ENCODE measurements around the gene LSM7.

LSM7 gene

DNA sequence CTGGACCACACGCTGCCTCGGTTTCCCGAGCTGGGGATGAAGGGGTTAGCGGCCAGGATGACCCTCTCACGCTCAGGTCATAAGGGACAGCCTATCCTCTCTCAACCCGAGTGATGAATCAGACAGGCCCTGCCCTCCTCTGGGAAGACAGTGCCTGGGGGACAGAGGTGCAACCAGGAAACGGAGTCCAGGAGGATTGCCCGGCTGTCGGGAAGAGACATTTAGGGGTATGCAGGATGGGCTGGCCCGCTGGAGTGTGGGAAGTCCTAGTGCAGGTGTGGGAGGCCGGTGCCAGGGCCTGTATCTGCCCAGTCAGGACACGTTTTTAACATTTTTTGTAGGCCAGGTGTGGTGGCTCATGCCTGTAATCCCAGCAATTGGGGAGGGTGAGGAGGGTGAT lies 8.3 kb downstream of the LSM7 start:
- no peak for DNase-seq

DNA sequence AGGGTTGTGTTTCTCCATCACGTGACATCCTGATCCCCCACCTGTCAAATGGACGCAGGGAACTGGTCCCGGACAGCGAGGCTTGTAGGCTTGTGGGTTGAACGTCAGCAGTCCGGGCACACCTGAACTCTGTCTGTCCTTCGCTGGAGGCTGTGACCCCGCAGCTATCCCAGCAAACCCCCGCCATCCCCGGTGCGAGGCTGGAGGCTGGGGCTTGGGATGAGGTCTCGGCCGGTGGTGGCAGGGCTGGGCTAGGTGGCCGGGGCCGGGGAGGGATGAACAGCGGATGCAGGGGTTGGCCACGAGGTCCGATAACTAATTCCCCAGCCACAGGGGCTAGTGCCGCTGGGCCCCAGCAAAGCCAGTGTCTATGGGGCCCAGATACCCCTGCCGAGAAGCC lies 8.8 kb downstream of the LSM7 start:
- DNase-seq: no peak

DNA sequence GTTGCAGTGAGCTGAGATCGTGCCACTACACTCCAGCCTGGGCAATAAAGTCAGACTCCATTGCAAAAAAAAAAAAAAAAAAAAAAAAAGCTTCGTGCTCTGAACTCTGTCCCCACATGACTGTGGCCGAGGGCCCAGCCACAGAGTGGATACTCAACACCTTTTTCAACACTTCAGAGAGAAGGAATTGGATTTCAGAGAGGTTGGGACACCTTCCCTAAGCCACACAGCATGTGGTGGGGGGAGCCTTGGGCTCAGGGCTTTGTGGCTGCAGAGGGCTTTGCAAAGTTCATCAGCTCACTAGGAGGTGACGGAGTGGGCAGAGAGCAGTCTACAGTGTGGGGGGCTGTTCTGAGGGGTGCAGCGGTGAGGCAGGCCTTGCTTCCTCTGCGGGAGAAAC lies 9.5 kb downstream of the LSM7 start:
- DNase-seq: no peak

DNA sequence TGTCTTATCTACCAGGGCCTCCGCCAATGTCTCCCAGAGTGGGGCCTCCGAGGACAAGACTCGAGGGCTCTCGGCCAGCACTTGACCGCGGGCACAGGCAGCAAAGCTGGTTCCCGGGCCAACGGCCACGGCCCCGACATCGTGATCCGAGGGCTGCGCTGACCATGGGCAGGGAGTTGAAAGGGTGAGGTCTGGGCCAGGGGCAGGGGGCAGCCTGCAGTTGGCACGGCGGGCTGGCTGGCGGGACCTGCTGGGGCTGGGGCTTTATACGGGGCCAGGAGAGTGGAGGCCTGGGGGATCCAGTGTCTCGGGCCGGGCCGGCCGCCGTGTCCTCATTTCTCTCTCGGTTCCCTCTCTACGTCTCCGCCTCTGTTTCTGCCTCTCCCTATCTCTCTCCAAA lies 10.6 kb downstream of the LSM7 start:
- no peak for DNase-seq

DNA sequence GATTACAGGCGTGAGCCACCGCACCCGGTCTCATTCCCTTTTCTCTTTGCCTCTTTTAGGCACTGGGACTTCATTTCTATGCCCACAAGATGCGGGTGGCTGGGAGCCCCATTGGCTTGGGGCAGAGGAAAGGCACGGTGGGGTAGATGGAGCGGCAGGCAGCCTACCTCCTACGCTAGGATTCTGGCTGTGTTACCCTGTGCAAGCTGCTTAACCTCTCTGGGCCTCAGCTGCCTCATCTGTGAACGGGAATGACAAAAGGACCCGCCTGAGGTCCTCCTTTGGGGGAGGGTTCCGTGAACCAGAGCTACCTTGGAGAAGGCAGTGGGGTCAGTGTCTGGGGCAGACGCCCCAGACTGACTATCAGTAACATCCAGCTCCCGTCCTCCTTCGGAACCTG lies 11.1 kb downstream of the LSM7 start:
- no peak for DNase-seq

DNA sequence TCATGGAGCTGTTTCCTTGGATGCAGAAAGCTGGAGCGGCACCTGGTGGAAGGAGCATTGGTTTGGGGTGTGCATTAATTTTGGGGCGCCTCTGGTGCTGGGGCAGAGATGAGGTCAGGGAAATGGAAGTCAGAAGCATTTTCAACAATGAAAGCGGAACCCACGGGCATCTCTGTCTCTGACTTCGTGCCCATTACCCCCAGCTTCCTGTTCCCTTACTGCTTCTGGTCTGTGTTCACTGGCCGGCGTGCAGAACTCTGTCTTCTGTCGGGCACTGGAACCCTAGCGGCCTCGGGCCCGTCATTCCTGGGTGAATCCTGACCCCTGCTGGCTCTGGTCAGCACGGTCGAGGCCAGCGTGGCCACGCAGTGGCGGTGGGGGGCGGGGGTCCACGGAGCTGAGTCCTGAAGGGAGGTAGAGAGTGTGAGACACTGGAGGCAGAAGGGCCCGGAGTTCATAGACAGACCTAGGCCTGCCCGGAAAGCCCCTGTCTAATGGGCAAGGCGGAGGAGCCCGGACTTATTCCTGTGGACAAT lies 12.5 kb downstream of the LSM7 start:
- peak; percentile 89 for DNase-seq

DNA sequence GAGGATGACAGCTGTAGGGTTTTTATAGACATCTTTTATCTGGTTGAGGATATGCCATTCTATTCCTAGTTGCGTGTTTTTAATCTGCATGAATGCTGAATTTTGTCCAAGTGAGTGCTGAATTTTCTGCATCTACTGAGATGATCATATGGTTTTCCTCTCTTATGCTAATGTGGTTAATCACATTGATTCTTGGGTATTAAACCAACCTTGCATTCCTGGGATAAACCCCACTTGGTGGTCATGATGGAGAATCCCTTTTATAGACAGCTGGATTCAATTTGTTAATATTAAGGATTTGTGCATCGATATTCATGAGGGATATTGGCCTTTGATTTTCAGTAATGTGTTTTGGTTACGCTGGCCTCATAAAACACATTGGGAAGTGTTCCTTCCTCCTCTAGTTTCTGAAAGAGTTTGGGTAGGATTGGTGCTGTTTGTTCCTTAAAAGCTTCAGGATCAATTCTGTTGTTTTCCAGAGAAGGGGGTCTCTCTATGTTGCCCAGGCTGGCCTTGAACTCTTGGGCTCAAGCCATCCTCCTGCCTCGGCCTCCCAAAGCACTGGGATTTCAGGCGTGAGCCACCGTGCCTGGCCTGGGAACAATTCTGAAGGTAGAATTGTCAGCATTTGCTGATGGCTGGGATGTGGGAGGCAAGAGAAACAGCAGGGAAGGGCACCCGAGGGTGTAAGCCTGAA lies 13.1 kb downstream of the LSM7 start:
- DNase-seq: no peak

DNA sequence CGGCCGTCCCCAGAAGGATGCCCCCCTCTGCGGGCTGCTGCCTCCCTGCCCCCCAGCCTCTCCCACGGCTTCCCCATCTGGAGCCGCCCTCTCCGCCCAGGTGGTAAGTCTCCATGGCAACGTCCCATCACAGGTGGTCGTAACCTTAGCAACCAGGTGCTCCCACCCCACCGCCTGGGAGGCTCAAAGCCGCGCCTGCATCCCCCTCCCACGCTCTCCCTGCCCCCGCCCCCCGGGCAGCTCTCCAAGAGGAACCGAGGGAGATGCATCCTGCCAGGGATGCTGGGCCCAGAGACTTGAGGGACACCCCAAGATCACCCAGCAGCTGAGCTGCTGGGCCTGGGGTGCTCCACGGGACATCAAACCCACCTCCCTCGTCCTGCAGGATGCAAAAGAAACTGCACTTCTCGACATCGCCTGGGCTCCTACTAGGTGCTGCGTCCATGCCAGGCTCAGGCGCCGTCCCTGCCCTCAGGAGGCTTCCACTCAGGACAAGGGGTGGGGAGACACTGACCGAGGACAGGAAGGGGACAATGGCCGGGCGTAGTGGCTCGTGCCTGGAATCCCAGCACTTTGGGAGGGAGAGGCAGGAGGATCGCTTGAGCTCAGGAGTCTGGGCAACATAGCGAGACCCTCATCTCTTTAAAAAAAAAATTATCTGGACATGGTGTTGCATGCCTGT lies 15.4 kb downstream of the LSM7 start:
- no peak for DNase-seq

DNA sequence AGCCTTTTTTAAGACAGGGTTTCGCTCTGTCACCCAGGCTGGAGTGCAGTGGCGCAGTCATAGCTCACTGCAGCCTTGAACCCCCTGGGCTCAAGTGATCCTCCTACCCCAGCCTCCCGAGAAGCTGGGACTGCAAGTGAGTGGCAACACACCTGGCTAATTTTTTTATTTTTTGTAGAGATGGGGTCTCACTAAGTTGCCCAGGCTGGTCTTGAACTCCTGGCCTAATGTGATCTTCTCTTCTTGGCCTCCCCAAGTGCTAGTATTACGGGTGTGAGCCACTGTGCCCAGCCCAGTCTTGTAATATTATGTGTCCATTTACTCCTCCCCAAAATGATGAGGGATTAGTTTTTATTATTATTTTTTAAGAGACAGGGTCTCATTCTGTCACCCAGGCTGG lies 17.3 kb downstream of the LSM7 start:
- no peak for DNase-seq

DNA sequence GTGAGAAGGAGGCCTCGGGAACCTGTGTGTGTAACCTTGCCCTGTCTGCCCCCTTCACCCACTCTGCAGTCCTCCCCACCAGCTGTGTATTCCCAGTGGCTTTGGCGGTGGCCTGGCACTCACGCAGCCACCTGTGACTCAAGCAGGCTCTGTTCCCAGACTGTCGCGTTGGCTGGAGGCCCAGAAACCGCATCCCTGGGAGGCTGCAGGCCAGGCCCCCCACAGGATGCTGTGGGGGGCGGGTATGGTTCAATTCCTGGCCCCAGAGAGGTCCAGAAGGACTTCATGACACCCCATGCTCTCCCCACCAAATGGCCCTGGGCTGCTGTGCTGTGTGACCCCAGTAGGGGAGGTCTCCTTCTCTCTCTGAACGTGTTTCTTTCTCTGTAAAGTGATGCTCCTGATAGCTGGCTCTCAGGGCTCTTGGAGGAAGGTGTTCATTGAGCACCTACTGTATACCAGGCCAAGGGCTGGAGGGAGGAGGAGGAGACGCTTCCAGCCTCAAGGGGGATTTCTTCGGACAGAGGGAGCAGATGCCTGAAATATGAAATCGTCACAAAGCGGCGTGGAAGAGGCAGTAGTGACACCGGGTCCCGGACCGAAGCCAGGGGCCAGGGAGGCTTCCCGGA lies 18.5 kb downstream of the LSM7 start:
- DNase-seq: no peak

DNA sequence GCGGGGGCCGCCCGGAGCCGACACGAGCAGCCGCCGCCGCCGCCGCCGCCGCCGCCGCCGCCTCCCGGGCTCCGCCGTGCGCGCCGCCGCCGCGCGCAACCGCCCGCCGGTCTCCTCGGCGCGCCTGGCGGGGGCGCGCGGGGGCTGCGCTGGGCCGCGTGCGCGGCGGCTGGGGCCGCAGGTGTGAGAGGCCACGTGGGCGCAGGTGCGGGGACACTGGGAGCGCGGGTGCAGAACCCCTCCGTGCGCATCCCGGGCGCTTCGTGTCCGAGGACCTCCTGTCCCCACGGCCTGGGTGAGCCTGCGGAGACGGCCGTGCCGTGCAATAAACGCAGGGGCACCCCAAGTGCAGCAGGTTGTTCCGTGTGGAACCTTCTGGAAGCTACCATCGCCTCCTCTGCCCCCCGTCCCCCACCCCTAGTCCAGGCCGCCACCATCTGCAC lies 20.3 kb downstream of the LSM7 start, which contains the start of gene LINGO3:
Gene LINGO3 (minus strand): TSS at position 41 of the 443 bp plus-strand sequence. CDS start 16,378 bp downstream, outside the sequence.
- DNase-seq: no peak

DNA sequence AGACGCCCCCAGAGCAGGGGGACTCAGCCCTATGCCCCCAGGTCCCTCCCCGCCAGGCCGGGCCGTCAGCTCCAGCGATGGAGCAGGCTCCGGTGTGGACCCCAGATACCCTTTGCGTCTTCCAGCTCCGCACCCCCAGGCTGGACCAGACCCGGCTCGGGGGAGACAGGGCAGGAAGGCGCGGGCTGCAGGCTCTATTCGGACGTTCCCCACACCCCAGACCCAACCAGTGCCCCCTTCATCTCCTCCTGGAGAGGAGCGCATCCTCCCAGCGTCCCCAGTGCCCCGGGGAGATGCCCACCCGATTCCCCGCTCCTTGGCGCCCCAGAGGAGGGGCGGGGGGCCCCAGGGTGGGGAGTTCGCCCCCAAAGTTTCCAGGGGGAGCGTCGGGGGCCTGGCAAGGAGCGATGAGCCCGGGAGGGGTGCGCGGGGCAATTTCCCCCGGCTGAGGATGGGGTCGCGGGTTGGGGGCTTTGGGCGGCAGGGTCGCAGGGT lies 20.8 kb downstream of the LSM7 start:
- DNase-seq: no peak

DNA sequence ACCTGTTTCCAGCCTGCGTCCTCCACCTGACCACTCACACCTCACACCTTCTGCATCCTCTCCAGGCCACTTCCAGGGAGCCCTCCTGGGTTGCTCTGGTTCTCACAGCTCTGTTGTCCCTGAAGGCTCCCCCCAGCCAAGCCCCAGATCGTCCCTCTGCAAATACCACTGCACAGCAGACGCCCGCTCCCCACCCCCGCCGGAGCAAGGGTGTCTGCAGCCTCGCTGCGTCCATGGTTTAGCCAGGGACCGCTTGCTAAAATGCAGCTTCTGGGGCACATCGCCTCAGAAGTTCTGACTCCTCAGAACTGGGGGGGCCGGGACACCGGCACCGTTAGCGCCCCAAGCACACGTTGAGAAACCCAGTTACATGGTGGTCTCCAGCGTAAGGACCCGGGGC lies 21.4 kb downstream of the LSM7 start:
- no peak for DNase-seq

DNA sequence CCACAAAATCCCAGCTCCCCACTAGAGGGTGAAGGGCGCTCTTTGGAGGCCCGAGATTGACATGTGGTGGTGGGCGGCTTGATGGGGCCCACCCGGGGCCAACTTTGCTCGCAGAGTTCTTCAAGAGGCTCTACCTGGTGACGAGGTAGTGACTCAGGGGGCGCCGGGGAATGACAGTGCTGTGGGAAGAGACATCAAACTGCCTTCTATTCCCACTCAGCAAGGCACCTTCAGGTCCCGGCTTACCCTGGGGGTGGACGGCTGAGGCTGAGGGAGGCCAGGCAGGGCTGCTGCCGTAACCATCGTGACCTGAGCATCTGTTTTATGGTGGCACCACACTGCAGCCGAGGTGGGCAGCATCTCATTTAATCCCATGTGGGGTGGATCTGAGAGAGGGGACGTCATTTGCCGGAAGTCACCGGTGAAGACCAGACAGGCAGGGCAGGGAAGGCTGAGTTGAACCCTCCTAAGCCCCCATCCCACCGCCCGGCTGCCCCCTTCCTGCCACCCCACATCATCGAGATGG lies 22.0 kb downstream of the LSM7 start:
- DNase-seq: no peak

DNA sequence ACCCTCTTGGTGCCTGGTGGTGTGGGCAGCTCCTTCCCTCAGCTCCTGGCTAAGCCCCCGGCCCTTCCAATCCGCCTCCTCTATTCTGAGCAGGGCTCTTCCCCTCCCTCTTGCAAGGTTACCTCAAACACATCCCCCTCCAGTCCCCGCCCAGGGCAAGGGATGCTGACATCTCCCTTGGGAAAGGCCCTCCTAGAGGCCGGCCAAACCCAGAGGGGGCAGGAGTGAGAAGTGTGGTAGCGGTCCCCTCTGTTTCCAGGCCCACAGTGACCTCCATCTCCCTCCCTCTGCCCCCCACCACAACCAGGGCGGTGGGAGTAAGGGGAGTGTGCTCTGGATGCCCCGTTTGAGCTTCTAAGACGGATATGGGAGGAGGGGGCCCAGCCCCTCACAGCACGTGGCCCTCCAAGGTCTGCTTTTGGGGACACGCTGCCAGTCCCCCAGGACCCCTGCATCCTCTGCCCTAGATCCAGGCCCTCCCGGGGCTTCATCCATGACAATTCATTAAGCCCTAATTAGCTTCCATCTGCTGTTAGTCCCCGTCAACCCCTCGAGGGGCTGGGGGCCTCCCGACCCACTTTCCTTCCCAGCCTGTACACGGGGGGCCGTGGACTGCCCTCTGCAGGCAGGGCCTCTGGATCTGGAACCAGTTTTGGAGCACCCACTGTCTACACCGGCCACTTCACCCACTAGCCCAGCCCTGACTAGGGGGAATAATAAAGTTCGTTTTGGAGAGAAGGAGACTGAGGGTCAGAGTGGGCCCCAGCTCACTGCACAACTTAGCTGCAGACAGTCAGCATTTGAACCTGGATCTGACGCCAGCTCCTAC lies 22.7 kb downstream of the LSM7 start:
- DNase-seq: no peak

DNA sequence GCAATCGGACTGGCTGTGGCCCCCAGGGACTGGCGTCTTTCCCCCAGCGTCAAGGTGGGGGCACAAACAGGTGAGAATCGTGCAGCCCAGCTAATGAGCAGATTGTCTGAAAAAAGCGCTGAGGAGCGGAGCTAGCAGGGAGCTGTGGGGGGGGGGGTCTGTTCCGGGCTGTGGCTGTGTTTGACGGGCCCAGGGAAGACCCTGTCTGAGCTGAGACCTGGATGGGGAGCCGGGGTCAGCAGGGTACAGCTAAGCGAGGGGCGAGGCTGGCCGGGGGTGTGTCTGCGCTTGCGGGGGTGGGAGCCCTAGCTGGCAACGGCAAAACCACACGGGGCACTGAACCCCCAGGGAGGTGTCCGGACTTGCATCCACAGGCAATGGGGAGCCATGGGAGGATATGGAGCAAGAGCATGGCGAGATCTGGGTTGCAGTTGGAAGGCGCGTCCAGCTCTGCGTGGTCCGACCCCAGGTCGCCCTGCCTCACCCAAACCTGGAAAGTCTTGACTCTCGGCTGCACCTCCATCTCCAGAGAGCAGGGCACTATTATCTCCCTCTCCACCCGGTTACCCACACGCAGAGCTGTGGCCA lies 25.1 kb downstream of the LSM7 start:
- DNase-seq: no peak

DNA sequence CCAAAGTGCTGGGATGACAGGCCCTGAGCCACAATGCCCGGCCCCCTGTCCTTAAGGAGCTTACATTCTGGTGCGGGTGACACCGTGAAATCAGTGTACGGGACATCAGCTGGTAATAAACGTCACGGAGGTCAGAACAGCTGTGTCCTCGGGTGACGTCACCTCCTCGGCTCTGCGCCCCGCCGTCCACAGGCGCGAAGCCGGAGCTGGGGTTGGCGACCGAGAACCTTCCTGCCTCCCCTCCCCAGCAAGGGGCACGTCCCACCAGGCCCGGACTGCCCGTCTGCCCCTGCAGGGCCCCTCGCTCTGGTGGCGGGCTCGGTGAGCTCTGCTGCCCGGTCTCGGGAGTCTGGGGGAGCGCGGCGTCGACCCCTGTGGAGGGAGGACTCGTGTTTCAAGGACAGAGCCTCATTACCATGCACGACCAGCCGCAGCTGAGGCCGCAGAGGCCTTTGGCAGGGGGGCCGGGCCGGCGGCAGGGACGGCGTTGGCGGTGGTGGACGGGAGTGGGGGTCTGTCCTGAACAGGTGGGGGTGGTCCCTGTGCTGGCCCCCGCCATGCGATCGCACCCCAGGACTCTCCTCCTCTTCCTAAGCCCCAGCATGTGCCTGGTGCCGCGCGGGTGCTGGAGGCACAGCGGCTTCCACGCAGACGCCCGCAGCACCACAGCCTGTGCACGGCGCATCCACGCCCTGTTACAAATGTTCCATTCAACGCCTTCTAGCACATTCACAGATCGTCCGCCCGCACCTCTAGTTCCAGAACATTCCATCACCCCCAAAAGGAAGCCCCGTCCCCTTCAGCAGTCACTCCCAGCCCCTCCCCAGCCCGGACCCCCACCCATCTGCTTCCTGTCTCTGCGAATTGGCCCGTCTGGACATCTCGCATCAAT lies 25.8 kb downstream of the LSM7 start:
- DNase-seq: peak; percentile 45

DNA sequence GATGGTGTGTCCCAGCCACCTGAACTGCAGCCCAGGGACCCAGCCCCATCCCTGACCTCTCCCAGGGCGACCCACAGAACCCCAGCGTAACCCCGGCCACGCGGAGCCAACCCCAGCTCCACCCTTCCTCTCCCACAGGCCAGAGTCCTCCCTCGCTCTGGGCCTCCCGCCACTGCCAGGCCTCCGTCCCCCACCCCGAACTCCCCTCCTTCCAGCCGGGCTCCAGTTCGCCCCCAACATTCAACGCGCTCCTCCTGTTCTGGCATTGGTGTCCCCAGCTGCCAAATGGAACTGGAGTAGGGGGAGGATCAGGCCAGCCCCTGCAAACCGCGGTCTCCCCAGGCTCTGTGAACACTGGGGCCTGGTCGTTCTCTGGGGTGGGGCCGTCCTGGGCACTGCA lies 27.9 kb downstream of the LSM7 start:
- DNase-seq: no peak

DNA sequence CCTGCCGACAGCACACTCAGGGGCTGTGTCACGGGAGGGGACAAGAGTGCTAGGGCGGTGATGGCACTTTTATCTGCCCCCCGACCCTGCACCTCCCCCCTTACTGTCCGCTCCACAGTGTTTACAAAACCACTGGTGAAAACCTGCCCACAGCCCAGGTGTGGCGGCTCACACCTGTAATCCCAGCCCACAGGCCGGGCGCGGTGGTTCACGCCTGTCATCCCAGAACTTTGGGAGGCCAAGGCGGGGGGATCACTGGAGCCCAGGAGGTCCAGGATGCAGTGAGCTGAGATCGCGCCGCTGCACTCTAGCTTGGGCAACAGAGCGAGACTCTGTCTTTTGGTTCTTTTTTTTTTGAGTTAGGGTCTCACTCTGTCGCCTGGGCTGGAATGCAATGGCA lies 32.2 kb downstream of the LSM7 start:
- DNase-seq: no peak

DNA sequence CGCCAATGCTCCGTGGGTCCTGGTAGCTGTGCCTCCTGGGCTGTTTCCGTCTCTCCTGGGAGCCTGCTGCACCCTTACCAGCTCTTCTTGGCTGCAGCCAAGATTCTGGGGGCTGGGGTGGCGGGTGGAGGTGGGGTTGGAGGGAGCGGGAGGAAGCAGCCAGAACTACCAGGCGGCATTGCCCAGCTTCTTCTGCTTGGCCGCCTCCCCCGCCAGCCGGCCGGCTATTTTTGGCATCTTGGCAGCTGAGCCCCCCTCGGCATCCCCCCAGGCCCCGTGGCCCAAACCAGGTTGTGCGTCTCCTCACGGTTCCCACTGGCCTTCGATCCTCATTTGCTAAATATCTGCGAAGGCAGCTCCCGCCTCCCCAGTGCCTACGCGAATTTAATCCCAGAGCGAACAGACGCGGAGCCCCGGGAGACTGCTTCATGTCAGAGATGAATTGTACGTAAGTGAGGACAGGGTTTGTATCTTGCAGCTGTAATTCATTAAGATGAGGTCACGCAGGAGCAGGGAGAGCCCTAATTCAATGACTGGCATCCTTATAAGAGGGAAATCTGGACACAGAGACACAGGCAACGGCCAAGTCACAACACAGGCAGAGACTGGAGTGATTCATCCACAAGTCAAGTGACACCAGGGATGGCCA lies 33.6 kb downstream of the LSM7 start:
- no peak for DNase-seq

Data from inflammatory macrophage treated with lipopolysaccharide for 4 hours (primary cell).